ENCODE results near the gene GNL1.
A peak's percentile ranks its signal among the peaks of the same experiment; 100 is the strongest.

Gene GNL1

DNA sequence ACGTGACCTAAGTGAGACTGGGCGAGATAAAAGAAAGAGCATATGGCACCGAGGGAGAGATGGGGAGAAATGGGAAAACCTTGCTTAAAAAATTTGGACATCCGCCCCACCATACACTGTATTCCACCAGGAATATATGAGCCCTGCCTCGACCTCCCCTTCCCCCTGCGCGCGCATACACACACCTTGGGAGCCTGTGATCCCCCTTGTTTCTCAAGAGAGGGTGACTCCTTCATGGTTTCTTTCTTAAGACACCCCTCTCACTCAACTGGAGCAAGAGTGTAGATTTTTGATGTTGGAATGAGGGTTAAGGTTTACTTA, 15.4 kb upstream of the GNL1 start:
- TF ChIP-seq L3MBTL2 (conservative IDR thresholded peaks at IDR 0.05) (no peak), SP1 (IDR thresholded peaks at IDR 0.05) (no peak)
- POLR2A ChIA-PET, result interaction anchor here (0.6 to 2.8 kb wide), 14 partner anchors 10 to 1291 kb away, joined by 3 to 32 read pairs (median 4); partner anchors contain the start of genes GNL1, MDC1, MRPS18B and PPP1R10
- no peak for DNase-seq (ENCODE audit: extremely low spot score)
- CTCF ChIA-PET, result interaction anchor here (0.9 kb wide), 1 partner anchor 30 kb away, joined by 6 read pairs; no protein-coding TSS in a partner anchor

DNA sequence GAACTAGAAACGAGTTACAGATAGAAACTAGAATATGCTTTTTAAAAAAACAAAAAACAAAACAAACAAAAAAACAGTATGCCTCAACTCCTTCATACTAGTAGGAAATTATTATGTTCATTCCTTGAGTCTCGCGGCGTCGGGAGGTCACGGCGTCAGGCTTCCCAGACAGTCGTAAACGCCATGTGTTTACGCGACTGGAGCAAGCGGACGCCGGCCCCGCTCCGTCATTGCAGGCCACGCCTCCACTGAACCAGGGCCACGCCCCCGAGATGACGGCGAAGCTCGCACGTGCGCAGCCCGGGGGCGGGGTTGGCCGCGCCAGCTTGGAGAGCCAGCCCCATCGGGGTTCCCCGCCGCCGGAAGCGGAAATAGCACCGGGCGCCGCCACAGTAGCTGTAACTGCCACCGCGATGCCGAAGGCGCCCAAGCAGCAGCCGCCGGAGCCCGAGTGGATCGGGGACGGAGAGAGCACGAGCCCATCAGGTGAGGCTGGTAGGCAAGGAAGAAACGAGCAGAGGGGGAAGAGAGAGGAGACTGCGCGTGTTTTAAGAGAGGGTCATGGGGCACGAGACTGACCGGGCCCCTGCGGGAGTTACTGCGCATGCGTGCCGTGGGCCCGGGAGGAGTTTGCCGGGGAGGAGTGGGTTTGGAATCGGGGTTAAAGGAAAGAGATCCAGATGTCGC, 14.9 kb upstream of the GNL1 start, which contains the start of gene ABCF1:
ABCF1 (plus strand) TSS at position 368 of the 687 bp plus-strand sequence; CDS start at position 414, 46 bp downstream.
- TF ChIP-seq BHLHE40 (IDR thresholded peaks at IDR 0.05; ENCODE audit: borderline replicate concordance) (peak; percentile 62; the same call in 1 of the 2 replicates), L3MBTL2 (conservative IDR thresholded peaks at IDR 0.05) (peak; percentile 97), SP1 (IDR thresholded peaks at IDR 0.05) (no peak), ELF4 (IDR thresholded peaks at IDR 0.05) (peak; percentile 49; the same call in 1 of the 2 replicates)
- ChIA-PET CTCF (interaction anchor here (0.9 to 1.7 kb wide), 3 partner anchors 26 to 39 kb away, joined by 4 to 8 read pairs (median 6); no protein-coding TSS in a partner anchor), POLR2A (interaction anchor here (0.6 to 2.8 kb wide), 16 partner anchors 10 to 1292 kb away, joined by 3 to 32 read pairs (median 3); partner anchors contain the start of genes GNL1, MDC1, MRPS18B and PPP1R10)
- peak; percentile 99 for DNase-seq (ENCODE audit: extremely low spot score)

DNA sequence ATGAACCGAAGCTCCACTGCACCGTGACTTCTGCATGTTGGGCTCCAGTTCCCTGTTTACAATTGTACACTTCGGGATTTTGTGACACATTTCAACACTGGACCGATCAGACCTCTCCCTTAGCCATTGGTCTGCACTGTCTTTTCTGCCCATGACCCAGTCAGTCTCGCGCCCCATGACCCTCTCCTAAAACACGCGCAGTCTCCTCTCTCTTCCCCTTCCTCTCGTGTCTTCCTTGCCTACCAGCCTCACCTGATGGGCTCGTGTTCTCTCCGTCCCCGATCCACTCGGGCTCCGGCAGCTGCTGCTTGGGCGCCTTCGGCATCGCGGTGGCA, 14.4 kb upstream of the GNL1 start:
- CTCF ChIA-PET, result interaction anchor here (0.6 to 1.7 kb wide), 4 partner anchors 27 to 125 kb away, joined by 4 to 8 read pairs (median 6); no protein-coding TSS in a partner anchor
- POLR2A ChIA-PET, result interaction anchor here (0.7 to 2.8 kb wide), 15 partner anchors 9 to 437 kb away, joined by 3 to 32 read pairs (median 3); partner anchors contain the start of genes GNL1, MDC1, MRPS18B and PPP1R10
- no peak for DNase-seq (ENCODE audit: extremely low spot score)
- no peak for TF ChIP-seq ELF4 (IDR thresholded peaks at IDR 0.05)
- TF ChIP-seq NFRKB (IDR thresholded peaks at IDR 0.05), result no peak
- no peak for TF ChIP-seq FOXA1 (IDR thresholded peaks at IDR 0.05)
- no peak for TF ChIP-seq ZNF384 (IDR thresholded peaks at IDR 0.05)
- TF ChIP-seq FOXK2 (IDR thresholded peaks at IDR 0.05), result no peak
- TF ChIP-seq BHLHE40 (IDR thresholded peaks at IDR 0.05; ENCODE audit: borderline replicate concordance), result no peak
- TF ChIP-seq HDGF (IDR thresholded peaks at IDR 0.05; ENCODE audit: borderline replicate concordance), result no peak
- TF ChIP-seq LEF1 (IDR thresholded peaks at IDR 0.05; ENCODE audit: borderline replicate concordance), result no peak
- no peak for TF ChIP-seq L3MBTL2 (conservative IDR thresholded peaks at IDR 0.05)
- TF ChIP-seq FOXM1 (IDR thresholded peaks at IDR 0.05; ENCODE audit: borderline replicate concordance), result no peak
- no peak for TF ChIP-seq SP1 (IDR thresholded peaks at IDR 0.05)
- TF ChIP-seq CTBP1 (IDR thresholded peaks at IDR 0.05; ENCODE audit: borderline replicate concordance), result no peak
- no peak for TF ChIP-seq TARDBP (IDR thresholded peaks at IDR 0.05)
- TF ChIP-seq ARNT (IDR thresholded peaks at IDR 0.05), result no peak
- TF ChIP-seq, protein P1, sequence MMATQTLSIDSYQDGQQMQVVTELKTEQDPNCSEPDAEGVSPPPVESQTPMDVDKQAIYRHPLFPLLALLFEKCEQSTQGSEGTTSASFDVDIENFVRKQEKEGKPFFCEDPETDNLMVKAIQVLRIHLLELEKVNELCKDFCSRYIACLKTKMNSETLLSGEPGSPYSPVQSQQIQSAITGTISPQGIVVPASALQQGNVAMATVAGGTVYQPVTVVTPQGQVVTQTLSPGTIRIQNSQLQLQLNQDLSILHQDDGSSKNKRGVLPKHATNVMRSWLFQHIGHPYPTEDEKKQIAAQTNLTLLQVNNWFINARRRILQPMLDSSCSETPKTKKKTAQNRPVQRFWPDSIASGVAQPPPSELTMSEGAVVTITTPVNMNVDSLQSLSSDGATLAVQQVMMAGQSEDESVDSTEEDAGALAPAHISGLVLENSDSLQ (IDR thresholded peaks at IDR 0.05), result no peak
- TF ChIP-seq SUZ12 (IDR thresholded peaks at IDR 0.05), result no peak

DNA sequence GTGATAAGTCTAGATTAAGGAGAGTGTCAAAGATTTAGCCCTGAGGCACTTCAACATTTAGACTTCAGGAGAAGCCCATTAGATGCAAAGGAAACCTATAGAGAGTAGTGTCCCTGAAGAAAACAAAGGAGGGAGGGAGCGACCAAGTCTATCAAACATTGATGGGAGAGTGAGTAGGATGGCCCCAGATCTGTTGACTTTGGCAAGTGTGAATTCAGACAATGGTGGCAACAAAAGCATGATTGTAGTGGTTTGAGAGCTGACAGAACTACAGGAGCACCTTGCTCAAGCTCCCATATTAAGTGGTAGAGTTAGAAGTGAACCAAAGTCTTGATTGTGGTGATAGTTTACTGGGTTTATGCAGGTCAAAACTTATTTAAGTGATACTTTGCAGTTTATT, 14.0 kb upstream of the GNL1 start:
- ChIA-PET POLR2A (interaction anchor here (1.2 to 2.8 kb wide), 5 partner anchors 9 to 46 kb away, joined by 3 to 32 read pairs (median 8); partner anchors contain the start of genes GNL1 and PRR3), CTCF (interaction anchor here (0.6 to 1.7 kb wide), 3 partner anchors 27 to 125 kb away, joined by 4 to 8 read pairs (median 6); no protein-coding TSS in a partner anchor)
- DNase-seq (ENCODE audit: extremely low spot score), result no peak
- TF ChIP-seq ELF4 (IDR thresholded peaks at IDR 0.05) (no peak), FOXK2 (IDR thresholded peaks at IDR 0.05) (no peak)

DNA sequence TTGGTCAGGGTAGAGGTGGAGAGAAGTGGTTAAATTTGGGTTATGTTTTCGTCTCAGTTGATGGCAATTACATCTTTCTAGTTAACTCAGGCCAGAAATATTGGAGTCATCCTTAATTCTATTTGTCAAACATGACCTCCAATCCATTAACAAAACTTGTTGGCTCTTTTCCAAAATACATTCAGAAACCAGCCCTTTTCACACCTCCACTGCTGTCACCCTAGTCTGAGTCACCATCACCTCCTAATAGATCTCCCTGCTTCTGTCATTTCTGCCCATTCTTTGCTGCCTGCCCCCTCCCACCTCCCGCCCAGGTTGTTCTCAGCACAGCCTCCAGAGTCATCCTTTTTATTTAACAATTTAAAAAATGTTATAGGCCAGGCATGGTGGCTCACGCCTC, 12.0 kb upstream of the GNL1 start:
- ChIA-PET POLR2A (no interaction called here), CTCF (no interaction called here)
- TF ChIP-seq NFRKB (IDR thresholded peaks at IDR 0.05) (no peak), LEF1 (IDR thresholded peaks at IDR 0.05; ENCODE audit: borderline replicate concordance) (no peak), FOXA1 (IDR thresholded peaks at IDR 0.05) (no peak), HDGF (IDR thresholded peaks at IDR 0.05; ENCODE audit: borderline replicate concordance) (no peak), ARNT (IDR thresholded peaks at IDR 0.05) (no peak), FOXK2 (IDR thresholded peaks at IDR 0.05) (no peak), FOXM1 (IDR thresholded peaks at IDR 0.05; ENCODE audit: borderline replicate concordance) (no peak), TARDBP (IDR thresholded peaks at IDR 0.05) (no peak), BHLHE40 (IDR thresholded peaks at IDR 0.05; ENCODE audit: borderline replicate concordance) (no peak), L3MBTL2 (conservative IDR thresholded peaks at IDR 0.05) (no peak), ELF4 (IDR thresholded peaks at IDR 0.05) (no peak), SP1 (IDR thresholded peaks at IDR 0.05) (no peak), ZNF384 (IDR thresholded peaks at IDR 0.05) (no peak), SUZ12 (IDR thresholded peaks at IDR 0.05) (no peak), CTBP1 (IDR thresholded peaks at IDR 0.05; ENCODE audit: borderline replicate concordance) (no peak)
- TF ChIP-seq, protein P1 (IDR thresholded peaks at IDR 0.05), result no peak
- no peak for DNase-seq (ENCODE audit: extremely low spot score)

DNA sequence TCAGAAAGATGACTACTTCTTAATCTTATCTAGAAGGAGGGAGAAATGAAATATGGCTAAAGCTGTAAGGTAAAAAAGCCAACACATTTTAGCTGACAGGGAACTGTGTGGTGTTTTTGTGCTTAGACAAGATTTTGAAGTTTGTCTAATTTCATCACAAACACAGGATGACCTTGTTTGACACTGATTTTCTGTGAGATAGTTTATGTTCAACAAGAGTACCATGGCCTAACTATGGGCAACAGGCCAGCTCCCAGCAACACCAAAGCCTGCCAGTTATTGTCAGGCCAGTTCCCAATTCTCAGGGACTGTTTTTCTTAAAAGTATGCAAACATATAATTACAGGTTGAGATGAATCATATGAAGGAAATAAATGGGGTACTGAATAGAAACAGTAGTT, 9.5 kb upstream of the GNL1 start:
- POLR2A ChIA-PET, result interaction anchor here (2.1 to 2.3 kb wide), 2 partner anchors 9 to 10 kb away, joined by 6 to 16 read pairs; partner anchors contain the start of gene PRR3
- no peak for DNase-seq (ENCODE audit: extremely low spot score)
- CTCF ChIA-PET, result no interaction called here
- TF ChIP-seq ARNT (IDR thresholded peaks at IDR 0.05) (no peak), NFRKB (IDR thresholded peaks at IDR 0.05) (no peak), BHLHE40 (IDR thresholded peaks at IDR 0.05; ENCODE audit: borderline replicate concordance) (no peak), ELF4 (IDR thresholded peaks at IDR 0.05) (no peak), CTBP1 (IDR thresholded peaks at IDR 0.05; ENCODE audit: borderline replicate concordance) (no peak), ZNF384 (IDR thresholded peaks at IDR 0.05) (no peak), HDGF (IDR thresholded peaks at IDR 0.05; ENCODE audit: borderline replicate concordance) (no peak), SP1 (IDR thresholded peaks at IDR 0.05) (no peak), L3MBTL2 (conservative IDR thresholded peaks at IDR 0.05) (no peak), LEF1 (IDR thresholded peaks at IDR 0.05; ENCODE audit: borderline replicate concordance) (no peak), TARDBP (IDR thresholded peaks at IDR 0.05) (no peak), FOXA1 (IDR thresholded peaks at IDR 0.05) (no peak), FOXM1 (IDR thresholded peaks at IDR 0.05; ENCODE audit: borderline replicate concordance) (no peak), FOXK2 (IDR thresholded peaks at IDR 0.05) (no peak), SUZ12 (IDR thresholded peaks at IDR 0.05) (no peak)
- TF ChIP-seq, protein P1 (IDR thresholded peaks at IDR 0.05), result no peak
